Mononuclear cell (primary cell): ENCODE measurements around the gene SMC3. TPM values are rescaled to one million over a fixed set of nuclear protein-coding genes. Genes with fewer than 3 reads are reported as not detected.

Source experiments
- H3K27me3 ChIP-seq: 2 replicates; pipeline ENCODE4 v1.6.0; 2011; ENCODE audit warnings: low read length, control low read depth; ENCODE audit not compliant: insufficient read depth
- H3K4me1 ChIP-seq: 2 replicates; pipeline ENCODE4 v1.5.1; 2011; ENCODE audit warnings: mild to moderate bottlenecking, low read length, control low read depth; ENCODE audit not compliant: insufficient read depth
- H3K4me3 ChIP-seq: 2 replicates; pipeline ENCODE4 v1.5.1; 2011; ENCODE audit warnings: mild to moderate bottlenecking, low read length, moderate library complexity
- H3K9me3 ChIP-seq: 2 replicates; pipeline ENCODE4 v1.5.1; 2011; ENCODE audit warnings: low read depth, mild to moderate bottlenecking, control low read depth, low read length
- total RNA-seq: library from RNA; depleted of rRNA; stranded (reverse); fragments of >200 nt; gene quantifications from one replicate; pipeline ENCODE4 v1.2.3, GENCODE V29; 2012

SMC3 gene
- total RNA-seq, 1 donor = 34.6 TPM

DNA sequence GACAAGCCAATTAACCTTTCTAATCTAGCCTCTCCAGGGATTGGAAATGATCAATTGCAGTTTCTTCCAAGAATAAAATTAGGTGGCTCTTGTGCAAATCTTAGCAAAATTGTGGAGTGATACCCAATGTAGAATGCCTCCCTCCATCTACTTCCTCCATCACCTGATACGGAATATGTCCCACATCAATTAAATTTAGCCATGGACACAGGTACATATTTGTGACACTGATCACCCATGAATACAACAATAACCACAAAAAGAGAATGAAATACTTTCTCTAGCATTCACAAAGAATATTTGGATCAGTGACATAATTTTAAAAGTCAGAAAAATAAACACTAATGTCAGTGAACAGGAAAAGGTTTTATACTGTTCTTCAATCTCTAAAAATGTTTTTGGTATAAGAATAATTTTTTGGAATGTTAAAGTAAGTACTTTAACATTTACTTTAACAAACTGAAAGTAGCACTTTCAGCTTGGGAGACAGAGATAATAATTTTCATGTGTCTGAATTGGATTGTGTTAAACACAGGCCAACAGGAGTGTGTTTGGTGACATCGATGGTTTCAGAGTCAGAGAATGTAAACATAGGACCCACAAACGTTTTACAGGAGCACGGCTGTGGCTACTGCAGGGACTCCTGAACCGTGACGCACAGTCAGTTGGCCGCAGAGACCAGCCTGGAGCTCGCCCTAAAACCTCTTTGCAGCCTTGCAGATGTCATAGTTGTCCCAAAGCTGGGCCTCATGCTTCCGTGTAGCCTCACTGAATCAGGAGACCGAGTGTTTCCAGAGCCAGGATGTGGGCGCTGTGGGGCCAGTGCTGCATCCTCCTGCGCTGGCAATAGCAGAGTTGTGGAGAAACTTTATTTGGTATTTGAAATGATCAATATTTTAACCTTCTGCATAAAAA lies 83.8 kb downstream of the SMC3 start:
- no peaks in the 10 kb centered on the region for H3K9me3 ChIP-seq
- no peak overlapping the region for H3K4me3 ChIP-seq
- H3K27me3 ChIP-seq = peaks cover 33% of the 10 kb centered on the region
- H3K4me1 ChIP-seq = no peaks in the 10 kb centered on the region

GRCh38 chr10:110652475-110653118 lies 85.1 kb downstream of the SMC3 start:
- H3K9me3 ChIP-seq = no peaks in the 10 kb centered on the region
- no peaks in the 10 kb centered on the region for H3K4me1 ChIP-seq
- H3K4me3 ChIP-seq = no peak overlapping the region
- H3K27me3 ChIP-seq = peaks cover 20% of the 10 kb centered on the region

Other genes starting within 250 kb of the SMC3 start
- gene DUSP5, start 69.8 kb upstream of the SMC3 start, total RNA-seq = 64.2 TPM
- 1.0 TPM for gene RBM20, start 76.6 kb downstream of the SMC3 start, total RNA-seq